Measurements from ENCODE around the gene RUNX2. TPM values are rescaled to one million over a fixed set of nuclear protein-coding genes. Genes with fewer than 3 reads are reported as not detected.
A peak's percentile ranks its signal among the peaks of the same experiment; 100 is the strongest.

The RUNX2 gene
- total RNA-seq, 1 donor from 2014 or later: 26.1 TPM

DNA sequence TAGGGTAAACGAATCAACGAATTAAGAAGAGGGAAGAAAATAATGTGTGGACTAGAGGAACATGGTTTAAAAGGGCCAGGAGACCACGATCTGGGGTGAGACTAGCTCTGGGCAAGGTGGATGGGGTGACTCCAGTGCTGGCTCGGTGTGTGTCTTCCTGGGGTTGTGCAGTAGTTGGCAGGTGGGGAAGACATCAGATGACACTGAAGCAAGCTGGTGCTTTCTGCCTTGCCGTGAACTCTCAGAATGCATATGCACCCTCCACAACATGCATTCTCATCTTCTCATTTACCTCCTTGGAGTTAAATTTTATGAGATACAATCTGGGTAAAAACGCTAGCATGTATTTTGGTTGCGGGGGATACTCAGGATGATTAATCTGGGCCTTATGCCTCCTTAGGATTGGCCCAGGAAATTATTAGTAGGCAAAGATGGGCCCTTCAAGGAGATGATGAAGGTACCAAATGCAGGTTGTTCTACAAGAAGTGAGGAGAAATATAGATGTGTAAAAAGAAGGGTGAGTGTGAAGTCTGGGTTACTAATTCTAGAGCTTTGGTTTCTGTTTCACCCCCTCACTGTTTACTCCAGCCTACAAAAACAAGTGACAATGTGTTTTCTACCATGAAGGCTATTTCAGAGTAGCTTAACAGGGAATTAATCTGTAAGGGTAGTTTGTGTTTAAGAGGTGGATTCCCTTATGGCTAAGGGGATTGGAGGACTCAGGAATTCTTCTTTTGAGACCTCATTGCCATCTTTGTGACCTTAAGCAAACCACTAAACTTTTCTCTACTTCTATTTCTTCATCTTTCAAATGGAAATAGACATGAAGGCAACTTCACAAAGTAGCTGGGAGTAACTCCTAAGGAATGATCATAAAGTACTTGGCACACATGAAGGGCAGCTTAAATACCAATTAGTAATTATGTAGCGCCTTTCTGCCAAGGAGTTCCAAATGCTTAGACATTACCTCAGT, 120.6 kb downstream of the RUNX2 start:
- no peak overlapping the region for H3K27ac ChIP-seq (ENCODE audit: low read depth, low read length)
- H3K4me3 Mint-ChIP-seq (ENCODE audit: unreplicated experiment): no peak overlapping the region
- peak; percentile 63 for FAIRE-seq

DNA sequence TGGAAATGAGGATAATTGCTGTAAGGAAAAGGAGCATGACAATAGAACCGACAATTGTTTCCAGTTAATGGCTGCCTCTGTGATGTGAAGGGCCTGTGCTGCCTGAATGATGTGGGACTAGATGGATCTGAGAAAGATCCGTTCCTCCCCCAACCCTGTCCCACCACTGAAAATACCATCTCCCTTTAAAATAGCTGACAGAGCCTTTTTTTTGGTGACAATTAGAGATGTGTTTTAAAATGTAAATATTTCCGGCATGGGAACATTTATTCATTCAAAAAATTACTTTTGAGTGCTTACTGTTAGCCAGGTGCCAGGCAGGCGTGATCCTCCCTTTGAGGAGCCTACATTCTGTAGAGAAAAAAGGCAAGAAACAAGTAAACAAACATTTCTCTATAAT, 122.0 kb downstream of the RUNX2 start:
- no peak for TF ChIP-seq EZH2 (IDR thresholded peaks at IDR 0.05; ENCODE audit: insufficient read depth, low read length)
- TF ChIP-seq, protein P1, sequence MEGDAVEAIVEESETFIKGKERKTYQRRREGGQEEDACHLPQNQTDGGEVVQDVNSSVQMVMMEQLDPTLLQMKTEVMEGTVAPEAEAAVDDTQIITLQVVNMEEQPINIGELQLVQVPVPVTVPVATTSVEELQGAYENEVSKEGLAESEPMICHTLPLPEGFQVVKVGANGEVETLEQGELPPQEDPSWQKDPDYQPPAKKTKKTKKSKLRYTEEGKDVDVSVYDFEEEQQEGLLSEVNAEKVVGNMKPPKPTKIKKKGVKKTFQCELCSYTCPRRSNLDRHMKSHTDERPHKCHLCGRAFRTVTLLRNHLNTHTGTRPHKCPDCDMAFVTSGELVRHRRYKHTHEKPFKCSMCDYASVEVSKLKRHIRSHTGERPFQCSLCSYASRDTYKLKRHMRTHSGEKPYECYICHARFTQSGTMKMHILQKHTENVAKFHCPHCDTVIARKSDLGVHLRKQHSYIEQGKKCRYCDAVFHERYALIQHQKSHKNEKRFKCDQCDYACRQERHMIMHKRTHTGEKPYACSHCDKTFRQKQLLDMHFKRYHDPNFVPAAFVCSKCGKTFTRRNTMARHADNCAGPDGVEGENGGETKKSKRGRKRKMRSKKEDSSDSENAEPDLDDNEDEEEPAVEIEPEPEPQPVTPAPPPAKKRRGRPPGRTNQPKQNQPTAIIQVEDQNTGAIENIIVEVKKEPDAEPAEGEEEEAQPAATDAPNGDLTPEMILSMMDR (IDR thresholded peaks at IDR 0.05; ENCODE audit: insufficient read depth, low read depth, low read length): no peak
- no peak overlapping the region for H3K4me2 ChIP-seq (ENCODE audit: low read length)
- H4K20me1 ChIP-seq (ENCODE audit: insufficient read depth, low read length): no peaks in the 10 kb centered on the region
- no peaks in the 10 kb centered on the region for H3K27me3 Mint-ChIP-seq (ENCODE audit: low read depth, unreplicated experiment)
- H3K4me1 ChIP-seq (ENCODE audit: insufficient read depth, low read length): peaks cover 33% of the 10 kb centered on the region
- H3K79me2 ChIP-seq (ENCODE audit: insufficient read depth, low read length): peaks cover 45% of the 10 kb centered on the region
- H3K27ac Mint-ChIP-seq (ENCODE audit: unreplicated experiment): no peak overlapping the region
- no peaks in the 10 kb centered on the region for H3K9me3 ChIP-seq (ENCODE audit: insufficient read depth, low read depth, low read length)
- H3K9ac ChIP-seq (ENCODE audit: low read length): no peak overlapping the region
- FAIRE-seq (no peak), DNase-seq (ENCODE audit: low read depth) (no peak)
- H3K27ac ChIP-seq (ENCODE audit: low read depth, low read length): no peak overlapping the region
- no peak overlapping the region for H2AFZ ChIP-seq (ENCODE audit: low read depth, low read length)
- no peaks in the 10 kb centered on the region for H3K9me3 Mint-ChIP-seq (ENCODE audit: unreplicated experiment)
- peaks cover 16% of the 10 kb centered on the region for H3K36me3 Mint-ChIP-seq (ENCODE audit: low read depth, unreplicated experiment)
- H3K4me3 ChIP-seq (ENCODE audit: insufficient read depth, low read depth, low read length): no peak overlapping the region
- no peak overlapping the region for H3K4me3 Mint-ChIP-seq (ENCODE audit: unreplicated experiment)
- H3K27me3 ChIP-seq (ENCODE audit: insufficient read depth, low read length): no peaks in the 10 kb centered on the region
- H3K4me1 Mint-ChIP-seq (ENCODE audit: low read depth, unreplicated experiment): peaks cover 75% of the 10 kb centered on the region
- peaks cover 12% of the 10 kb centered on the region for H3K36me3 ChIP-seq (ENCODE audit: insufficient read depth, low read length)

More for the DNA sequence above, 120.6 kb downstream of the RUNX2 start:
- peak overlapping the region; percentile 73 for H3K27ac Mint-ChIP-seq (ENCODE audit: unreplicated experiment)
- peaks cover 16% of the 10 kb centered on the region for H3K36me3 Mint-ChIP-seq (ENCODE audit: low read depth, unreplicated experiment)
- Histone ChIP-seq H2AFZ (ENCODE audit: low read depth, low read length) (no peak overlapping the region), H3K4me3 (ENCODE audit: insufficient read depth, low read depth, low read length) (no peak overlapping the region), H3K27me3 (ENCODE audit: insufficient read depth, low read length) (no peaks in the 10 kb centered on the region), H3K9ac (ENCODE audit: low read length) (no peak overlapping the region), H3K79me2 (ENCODE audit: insufficient read depth, low read length) (peaks cover 52% of the 10 kb centered on the region), H3K36me3 (ENCODE audit: insufficient read depth, low read length) (peaks cover 15% of the 10 kb centered on the region), H3K4me2 (ENCODE audit: low read length) (no peak overlapping the region), H4K20me1 (ENCODE audit: insufficient read depth, low read length) (no peaks in the 10 kb centered on the region), H3K9me3 (ENCODE audit: insufficient read depth, low read depth, low read length) (no peaks in the 10 kb centered on the region), H3K4me1 (ENCODE audit: insufficient read depth, low read length) (peaks cover 35% of the 10 kb centered on the region)
- peaks cover 76% of the 10 kb centered on the region for H3K4me1 Mint-ChIP-seq (ENCODE audit: low read depth, unreplicated experiment)
- DNase-seq (ENCODE audit: low read depth): peak; percentile 72
- no peak for TF ChIP-seq EZH2 (IDR thresholded peaks at IDR 0.05; ENCODE audit: insufficient read depth, low read length)
- TF ChIP-seq, protein P1 (IDR thresholded peaks at IDR 0.05; ENCODE audit: insufficient read depth, low read depth, low read length): no peak
- no peaks in the 10 kb centered on the region for H3K9me3 Mint-ChIP-seq (ENCODE audit: unreplicated experiment)
- no peaks in the 10 kb centered on the region for H3K27me3 Mint-ChIP-seq (ENCODE audit: low read depth, unreplicated experiment)

DNA sequence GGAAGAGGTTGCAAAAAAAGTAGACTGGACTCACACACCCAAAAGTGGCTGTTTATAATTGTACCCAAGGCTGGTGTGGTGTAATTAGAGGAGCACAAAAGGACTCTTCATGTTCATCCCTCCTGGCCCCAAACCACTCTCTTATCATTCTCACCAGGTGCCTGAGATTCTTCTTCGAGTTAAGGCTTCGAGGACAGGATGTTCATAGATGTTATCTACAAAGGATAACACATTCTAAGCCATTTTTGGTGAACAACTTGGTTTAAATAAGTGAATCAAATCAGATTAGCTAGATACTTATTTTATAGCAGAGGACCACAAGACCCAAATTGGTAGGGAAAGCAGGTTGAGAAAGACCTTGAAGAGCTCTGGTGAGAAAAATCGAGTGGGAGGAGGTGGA, 122.7 kb downstream of the RUNX2 start:
- no peak for TF ChIP-seq EZH2 (IDR thresholded peaks at IDR 0.05; ENCODE audit: insufficient read depth, low read length)
- TF ChIP-seq, protein P1 (IDR thresholded peaks at IDR 0.05; ENCODE audit: insufficient read depth, low read depth, low read length): no peak
- Mint-ChIP-seq H3K36me3 (ENCODE audit: low read depth, unreplicated experiment) (peaks cover 16% of the 10 kb centered on the region), H3K27ac (ENCODE audit: unreplicated experiment) (no peak overlapping the region), H3K4me1 (ENCODE audit: low read depth, unreplicated experiment) (peaks cover 68% of the 10 kb centered on the region), H3K9me3 (ENCODE audit: unreplicated experiment) (no peaks in the 10 kb centered on the region), H3K4me3 (ENCODE audit: unreplicated experiment) (no peak overlapping the region), H3K27me3 (ENCODE audit: low read depth, unreplicated experiment) (no peaks in the 10 kb centered on the region)
- Histone ChIP-seq H3K27me3 (ENCODE audit: insufficient read depth, low read length) (no peaks in the 10 kb centered on the region), H3K4me2 (ENCODE audit: low read length) (no peak overlapping the region), H3K4me3 (ENCODE audit: insufficient read depth, low read depth, low read length) (no peak overlapping the region), H3K36me3 (ENCODE audit: insufficient read depth, low read length) (peaks cover 12% of the 10 kb centered on the region), H3K79me2 (ENCODE audit: insufficient read depth, low read length) (peaks cover 52% of the 10 kb centered on the region), H3K4me1 (ENCODE audit: insufficient read depth, low read length) (peaks cover 28% of the 10 kb centered on the region), H3K27ac (ENCODE audit: low read depth, low read length) (no peak overlapping the region), H3K9me3 (ENCODE audit: insufficient read depth, low read depth, low read length) (no peaks in the 10 kb centered on the region), H3K9ac (ENCODE audit: low read length) (no peak overlapping the region), H2AFZ (ENCODE audit: low read depth, low read length) (no peak overlapping the region), H4K20me1 (ENCODE audit: insufficient read depth, low read length) (no peaks in the 10 kb centered on the region)
- DNase-seq (ENCODE audit: low read depth) (no peak), FAIRE-seq (no peak)
